Smooth muscle cell (in vitro differentiated cells): Measurements from ENCODE around the gene FCGR2B. TPM values are rescaled to one million over a fixed set of nuclear protein-coding genes. Genes with fewer than 3 reads are reported as not detected.

ENCODE experiments used
- DNase-seq: peaks from one replicate; lab custom pipeline; 2025; ENCODE audit not compliant: unreplicated experiment; lab: John Stamatoyannopoulos, UW
- H2AFZ ChIP-seq: fragments of 200-600 bp; sonication (generic); 2 replicates; pipeline ENCODE4 v1.6.0; 2016; ENCODE audit warnings: antibody characterized with exemption, low read depth, mild to moderate bottlenecking
- H3F3A ChIP-seq: fragments of 200-600 bp; sonication (generic); 2 replicates; pipeline ENCODE4 v1.6.0; 2017; ENCODE audit warnings: antibody characterized with exemption, low read depth
- H3K27ac ChIP-seq: fragments of 200-600 bp; sonication (generic); 2 replicates; pipeline ENCODE4 v1.5.1; 2016; ENCODE audit warnings: low read depth, mild to moderate bottlenecking
- H3K27me3 ChIP-seq: fragments of 200-600 bp; sonication (generic); 2 replicates; pipeline ENCODE4 v1.6.1; 2016; ENCODE audit warnings: low read depth, mild to moderate bottlenecking
- H3K36me3 ChIP-seq: fragments of 200-600 bp; sonication (generic); 2 replicates; pipeline ENCODE4 v1.5.1; 2016; ENCODE audit warnings: low read depth
- H3K4me1 ChIP-seq: fragments of 200-600 bp; sonication (generic); 2 replicates; pipeline ENCODE4 v1.5.1; 2016; ENCODE audit warnings: low read depth
- H3K4me2 ChIP-seq: fragments of 200-600 bp; sonication (generic); 2 replicates; pipeline ENCODE4 v1.6.0; 2016; ENCODE audit warnings: mild to moderate bottlenecking
- H3K4me3 ChIP-seq: fragments of 200-600 bp; sonication (generic); 2 replicates; pipeline ENCODE4 v1.5.1; 2016; ENCODE audit warnings: mild to moderate bottlenecking
- H3K79me2 ChIP-seq: fragments of 200-600 bp; sonication (generic); 2 replicates; pipeline ENCODE4 v1.6.0; 2016; ENCODE audit warnings: low read depth, mild to moderate bottlenecking
- H3K9ac ChIP-seq: fragments of 200-600 bp; sonication (generic); 2 replicates; pipeline ENCODE4 v1.6.0; 2016; ENCODE audit warnings: low read depth
- H3K9me3 ChIP-seq: fragments of 200-600 bp; sonication (generic); replicated peaks from 2 replicates; pipeline ENCODE4 v1.5.1; 2016; ENCODE audit warnings: low read depth
- H4K20me1 ChIP-seq: fragments of 200-600 bp; sonication (generic); 2 replicates; pipeline ENCODE4 v1.6.0; 2016; ENCODE audit warnings: low read depth
- CTCF ChIP-seq: fragments of 200-600 bp; sonication (generic); IDR thresholded peaks from 2 replicates; pipeline ENCODE4 v1.5.1; 2017; ENCODE audit warnings: borderline replicate concordance, mild to moderate bottlenecking, antibody characterized with exemption; ENCODE audit not compliant: insufficient read depth, poor library complexity, severe bottlenecking
- whole genome bisulfite sequencing: methylation state at CpG from one replicate; pipeline ENCODE4 v1.1.7; 2016; ENCODE audit warnings: low lambda C conversion rate; 5-methylcytosine and 5-hydroxymethylcytosine counted together
- polyA plus RNA-seq: library from polyadenylated mRNA; unstranded; fragments of >200 nt; fragmentation: Nextera tagmentation; extraction: Ambion mirVana; gene quantifications from 2 replicates; pipeline ENCODE4 v1.2.1, GENCODE V29; 2016
- total RNA-seq: library from RNA; depleted of rRNA; stranded (reverse); fragments of >200 nt; gene quantifications from 2 replicates; pipeline ENCODE4 v1.2.3, GENCODE V29; 2014

FCGR2B gene
- total and polyA plus RNA-seq, 2 experiments from 2014 or later = not detected

DNA sequence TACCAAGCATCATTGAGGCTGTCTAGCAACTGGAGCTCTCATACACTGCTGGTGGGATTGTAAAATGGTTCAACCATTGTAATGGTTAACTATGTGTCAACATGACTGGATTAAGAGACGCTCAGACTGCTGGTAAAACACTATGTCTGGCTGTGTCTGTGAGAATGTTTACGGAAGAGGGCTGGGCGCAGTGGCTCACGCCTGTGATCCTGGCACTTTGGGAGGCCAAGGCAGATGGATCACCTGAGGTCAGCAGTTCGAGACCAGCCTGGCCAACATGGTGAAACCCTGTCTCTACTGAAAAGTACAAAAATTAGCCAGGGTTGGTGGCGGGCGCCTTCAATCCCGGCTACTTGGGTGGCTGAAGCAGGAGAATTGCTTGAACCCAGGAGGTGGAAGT, 39.3 kb downstream of the FCGR2B start:
- H3K9ac ChIP-seq = no peak overlapping the region
- H3K27me3 ChIP-seq = peaks cover 2% of the 10 kb centered on the region
- no peak for DNase-seq
- no peak overlapping the region for H3K4me3 ChIP-seq
- no peaks in the 10 kb centered on the region for H4K20me1 ChIP-seq
- no peak overlapping the region for H3K27ac ChIP-seq
- WGBS = 52% methylated on average over 8 of the region's 8 CpGs
- H3K4me2 ChIP-seq = no peak overlapping the region
- no peaks in the 10 kb centered on the region for H3K9me3 ChIP-seq
- no peak overlapping the region for H2AFZ ChIP-seq
- no peaks in the 10 kb centered on the region for H3K4me1 ChIP-seq
- no peaks in the 10 kb centered on the region for H3K79me2 ChIP-seq
- H3K36me3 ChIP-seq = no peaks in the 10 kb centered on the region
- TF ChIP-seq CTCF = no peak
- no peaks in the 10 kb centered on the region for H3F3A ChIP-seq

- Histone ChIP-seq H3K79me2 (no peaks in the 10 kb centered on the region), H3K36me3 (no peaks in the 10 kb centered on the region), H3K4me2 (no peak overlapping the region), H3K4me1 (no peaks in the 10 kb centered on the region), H3K27ac (peak overlapping the region; percentile 97), H3K9me3 (no peaks in the 10 kb centered on the region), H3F3A (no peaks in the 10 kb centered on the region), H3K27me3 (no peaks in the 10 kb centered on the region), H4K20me1 (no peaks in the 10 kb centered on the region), H3K4me3 (no peak overlapping the region), H3K9ac (no peak overlapping the region), H2AFZ (no peak overlapping the region)
- no peak for DNase-seq
- WGBS = 81% methylated on average over 4 of the region's 4 CpGs
- TF ChIP-seq CTCF = no peak
Observed at GRCh38 chr1:161705537-161705936, 42.6 kb downstream of the FCGR2B start.

DNA sequence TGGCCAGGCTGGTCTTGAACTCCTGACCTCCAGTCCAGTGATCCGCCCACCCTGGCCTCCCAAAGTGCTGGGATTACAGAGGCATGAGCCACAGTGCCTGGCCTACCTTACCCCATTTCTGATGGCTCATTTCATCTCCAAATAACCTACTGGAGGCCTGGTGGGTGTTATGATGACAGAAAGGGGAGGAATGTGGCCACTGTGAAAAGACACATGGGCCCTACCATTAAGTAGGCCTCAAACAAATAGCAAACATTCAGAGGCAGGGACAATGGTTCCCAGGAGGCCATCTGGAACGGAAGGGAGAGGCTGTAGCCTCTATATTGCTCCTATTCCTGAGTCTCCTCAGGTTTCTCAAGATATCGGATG, 43.2 kb downstream of the FCGR2B start:
- TF ChIP-seq CTCF = no peak
- H3K4me2 ChIP-seq = no peak overlapping the region
- no peak for DNase-seq
- H3K4me1 ChIP-seq = no peaks in the 10 kb centered on the region
- no peaks in the 10 kb centered on the region for H4K20me1 ChIP-seq
- no peaks in the 10 kb centered on the region for H3K9me3 ChIP-seq
- no peaks in the 10 kb centered on the region for H3F3A ChIP-seq
- peak overlapping the region; percentile 97 for H3K27ac ChIP-seq
- H3K9ac ChIP-seq = peak overlapping the region; percentile 78
- 38% methylated on average over 3 of the region's 3 CpGs for WGBS
- H3K27me3 ChIP-seq = no peaks in the 10 kb centered on the region
- no peaks in the 10 kb centered on the region for H3K36me3 ChIP-seq
- no peak overlapping the region for H3K4me3 ChIP-seq
- H2AFZ ChIP-seq = no peak overlapping the region
- H3K79me2 ChIP-seq = no peaks in the 10 kb centered on the region

- Histone ChIP-seq H3K4me2 (peak within 1 kb of the TSS; percentile 47), H3K79me2 (no peaks in the 10 kb centered on the region), H3K9me3 (no peaks in the 10 kb centered on the region), H4K20me1 (no peaks in the 10 kb centered on the region), H3K4me1 (no peaks in the 10 kb centered on the region), H3K9ac (peak within 1 kb of the TSS; percentile 78), H3K36me3 (no peaks in the 10 kb centered on the region), H3K27me3 (no peaks in the 10 kb centered on the region), H2AFZ (no peak within 1 kb of the TSS), H3K27ac (peak within 1 kb of the TSS; percentile 97), H3F3A (no peaks in the 10 kb centered on the region), H3K4me3 (no peak within 1 kb of the TSS)
- WGBS = 27% methylated on average over 4 of the region's 4 CpGs
- no peak for DNase-seq
- TF ChIP-seq CTCF = no peak
Observed at GRCh38 chr1:161706482-161707347, 43.8 kb downstream of the FCGR2B start, which contains the start of gene FCRLA. TSS of gene FCRLA (plus strand) at chr1:161707229. CDS start at chr1:161707265, 36 bp downstream.
